ENCODE results near the gene PEX11G. TPM values are rescaled to one million over a fixed set of nuclear protein-coding genes. Genes with fewer than 3 reads are reported as not detected.

PEX11G gene
- total RNA-seq, 1 experiment from 2014 or later, result 2.8 TPM

GRCh38 chr19:7467009-7467989 is 21.5 kb downstream of the PEX11G start:
- Histone ChIP-seq H3K27me3 (ENCODE audit: insufficient read depth, low read length) (no peaks in the 10 kb centered on the region), H4K91ac (ENCODE audit: insufficient read length, low read depth, low read length) (no peak overlapping the region), H3K23me2 (ENCODE audit: insufficient read length, low read depth, low read length, poor library complexity, severe bottlenecking) (no peaks in the 10 kb centered on the region), H3K9ac (ENCODE audit: extremely low read depth, insufficient read length, low read length) (no peak overlapping the region), H2AFZ (ENCODE audit: low read length) (no peak overlapping the region), H2AK5ac (ENCODE audit: insufficient read length, low read length) (no peak overlapping the region), H4K8ac (replicated peaks; ENCODE audit: insufficient read length, low read depth, low read length) (no peak overlapping the region), H3K23ac (ENCODE audit: insufficient read length, low read depth, low read length) (no peak overlapping the region), H2BK20ac (ENCODE audit: low read depth, low read length, poor library complexity, severe bottlenecking) (no peak overlapping the region), H4K5ac (ENCODE audit: insufficient read length, low read depth, low read length) (no peak overlapping the region), H2BK15ac (ENCODE audit: low read depth, low read length) (no peak overlapping the region), H3K27ac (ENCODE audit: insufficient read length, low read depth, low read length) (no peak overlapping the region), H3K4ac (ENCODE audit: low read depth, low read length) (no peak overlapping the region), H4K20me1 (ENCODE audit: control insufficient read depth, insufficient read depth, insufficient read length) (no peaks in the 10 kb centered on the region), H2BK120ac (ENCODE audit: low read depth, low read length, poor library complexity, severe bottlenecking) (no peak overlapping the region), H3K9me3 (ENCODE audit: control insufficient read depth, low read depth, low read length) (no peaks in the 10 kb centered on the region), H3K79me2 (ENCODE audit: insufficient read depth, low read length) (no peaks in the 10 kb centered on the region), H3K56ac (ENCODE audit: insufficient read length, low read depth, low read length) (no peak overlapping the region), H3T11ph (ENCODE audit: low read length) (no peak overlapping the region), H2BK5ac (ENCODE audit: insufficient read length, low read length) (no peak overlapping the region), H2BK12ac (ENCODE audit: insufficient read length, low read depth, low read length) (no peak overlapping the region), H3K4me2 (ENCODE audit: insufficient read depth, insufficient read length, low read length) (no peak overlapping the region), H3K18ac (ENCODE audit: insufficient read length, low read depth, low read length) (no peak overlapping the region), H3K79me1 (ENCODE audit: insufficient read depth, low read depth, low read length, poor library complexity, severe bottlenecking) (no peaks in the 10 kb centered on the region), H3K4me1 (ENCODE audit: insufficient read depth, low read length) (no peaks in the 10 kb centered on the region), H3K14ac (ENCODE audit: insufficient read depth, low read length) (no peak overlapping the region)
- no peak for DNase-seq
- Mint-ChIP-seq H3K4me3 (no peak overlapping the region; a peak in 1 of 5 replicates), H3K36me3 (ENCODE audit: insufficient read depth in 1 of 3, low read depth in 3 of 3) (peaks cover 10 to 31% (median 23%) of the 10 kb centered on the region in 3 experiments), H3K9me3 (no peaks in the 10 kb centered on the region), H3K27ac (no peak overlapping the region; a peak in 1 of 7 replicates), H3K27me3 (ENCODE audit: low read depth) (no peaks in the 10 kb centered on the region), H3K4me1 (no peaks in the 10 kb centered on the region)
- WGBS (ENCODE audit: extremely low coverage, insufficient read length, low lambda C conversion rate), result no CpG with 5 or more reads among the region's 86 CpGs
- TF ChIP-seq CTCF (conservative IDR thresholded peaks at IDR 0.05), result no peak

Measured in H9 (cell line).